NK-92 (cell line): ENCODE data around the gene LHFPL3.
"Not testable (repeated sequence)": the region's sequence is repeated elsewhere in the genome, so short reads cannot be mapped to it uniquely, and the experiment has no call there.

Experiments
- DNase-seq: peaks from one replicate; lab custom pipeline; 2025; ENCODE audit not compliant: unreplicated experiment; lab: John Stamatoyannopoulos, UW

The LHFPL3 gene

GRCh38 chr7:104572554-104572953 lies 244.2 kb downstream of the LHFPL3 start:
- no peak for DNase-seq

- no peak for DNase-seq
Observed at GRCh38 chr7:104584620-104585019, 256.2 kb downstream of the LHFPL3 start.

- not testable (repeated sequence) for DNase-seq
Observed at GRCh38 chr7:104595591-104595990, 267.2 kb downstream of the LHFPL3 start.

GRCh38 chr7:104603957-104604356 lies 275.6 kb downstream of the LHFPL3 start:
- no peak for DNase-seq

GRCh38 chr7:104604706-104605105 lies 276.3 kb downstream of the LHFPL3 start:
- DNase-seq: no peak

- DNase-seq: no peak
Observed at GRCh38 chr7:104621321-104621720, 292.9 kb downstream of the LHFPL3 start.

- DNase-seq: no peak
Observed at GRCh38 chr7:104625956-104626355, 297.6 kb downstream of the LHFPL3 start.

GRCh38 chr7:104627516-104627915 lies 299.1 kb downstream of the LHFPL3 start:
- DNase-seq: no peak

GRCh38 chr7:104628017-104628416 lies 299.6 kb downstream of the LHFPL3 start:
- no peak for DNase-seq

GRCh38 chr7:104629408-104629807 lies 301.0 kb downstream of the LHFPL3 start:
- no peak for DNase-seq

GRCh38 chr7:104640506-104640905 lies 312.1 kb downstream of the LHFPL3 start:
- no peak for DNase-seq

- no peak for DNase-seq
Observed at GRCh38 chr7:104642560-104642959, 314.2 kb downstream of the LHFPL3 start.

- no peak for DNase-seq
Observed at GRCh38 chr7:104643587-104644217, 315.3 kb downstream of the LHFPL3 start.

GRCh38 chr7:104650991-104651640 lies 322.7 kb downstream of the LHFPL3 start:
- no peak for DNase-seq

GRCh38 chr7:104652434-104652833 lies 324.0 kb downstream of the LHFPL3 start:
- no peak for DNase-seq

GRCh38 chr7:104652865-104653264 lies 324.5 kb downstream of the LHFPL3 start:
- no peak for DNase-seq

- DNase-seq: no peak
Observed at GRCh38 chr7:104653825-104654401, 325.5 kb downstream of the LHFPL3 start.

GRCh38 chr7:104655592-104655991 lies 327.2 kb downstream of the LHFPL3 start:
- DNase-seq: no peak

- no peak for DNase-seq
Observed at GRCh38 chr7:104656467-104656866, 328.1 kb downstream of the LHFPL3 start.

GRCh38 chr7:104657134-104657533 lies 328.7 kb downstream of the LHFPL3 start:
- DNase-seq: no peak

- no peak for DNase-seq
Observed at GRCh38 chr7:104661575-104661974, 333.2 kb downstream of the LHFPL3 start.

- DNase-seq: no peak
Observed at GRCh38 chr7:104664648-104665047, 336.2 kb downstream of the LHFPL3 start.
